ENCODE results near the gene ARMH1. TPM values are rescaled to one million over a fixed set of nuclear protein-coding genes. Genes with fewer than 3 reads are reported as not detected.

ARMH1 gene
- total RNA-seq, 1 experiment from 2014 or later = 2.8 TPM

GRCh38 chr1:44700573-44700972 is 26.1 kb downstream of the ARMH1 start:
- Histone ChIP-seq H3K9me3 (ENCODE audit: control insufficient read depth, insufficient read depth, low read depth, low read length) (no peaks in the 10 kb centered on the region), H3K4me3 (ENCODE audit: low read depth in 2 of 2, low read length in 2 of 2) (no peak overlapping the region), H3K27me3 (ENCODE audit: control insufficient read depth, insufficient read depth, low read length) (no peaks in the 10 kb centered on the region), H3K4me1 (ENCODE audit: control insufficient read depth, insufficient read depth, low read length) (no peaks in the 10 kb centered on the region), H3K36me3 (ENCODE audit: control insufficient read depth, insufficient read depth, low read length) (no peaks in the 10 kb centered on the region), H3K27ac (ENCODE audit: low read length) (no peak overlapping the region)
- no peak for TF ChIP-seq SIN3A (IDR thresholded peaks at IDR 0.05; ENCODE audit: borderline replicate concordance, insufficient read depth, low read depth, low read length)
- no peak for TF ChIP-seq TCF7L2 (IDR thresholded peaks at IDR 0.05; ENCODE audit: low read depth, low read length)
- no peak for TF ChIP-seq POLR2AphosphoS5 (IDR thresholded peaks at IDR 0.05; ENCODE audit: low read depth, low read length)
- TF ChIP-seq REST (IDR thresholded peaks at IDR 0.05; ENCODE audit: insufficient read depth in 1 of 2, low read depth in 2 of 2, low read length in 1 of 2) = no peak
- TF ChIP-seq, protein P1, sequence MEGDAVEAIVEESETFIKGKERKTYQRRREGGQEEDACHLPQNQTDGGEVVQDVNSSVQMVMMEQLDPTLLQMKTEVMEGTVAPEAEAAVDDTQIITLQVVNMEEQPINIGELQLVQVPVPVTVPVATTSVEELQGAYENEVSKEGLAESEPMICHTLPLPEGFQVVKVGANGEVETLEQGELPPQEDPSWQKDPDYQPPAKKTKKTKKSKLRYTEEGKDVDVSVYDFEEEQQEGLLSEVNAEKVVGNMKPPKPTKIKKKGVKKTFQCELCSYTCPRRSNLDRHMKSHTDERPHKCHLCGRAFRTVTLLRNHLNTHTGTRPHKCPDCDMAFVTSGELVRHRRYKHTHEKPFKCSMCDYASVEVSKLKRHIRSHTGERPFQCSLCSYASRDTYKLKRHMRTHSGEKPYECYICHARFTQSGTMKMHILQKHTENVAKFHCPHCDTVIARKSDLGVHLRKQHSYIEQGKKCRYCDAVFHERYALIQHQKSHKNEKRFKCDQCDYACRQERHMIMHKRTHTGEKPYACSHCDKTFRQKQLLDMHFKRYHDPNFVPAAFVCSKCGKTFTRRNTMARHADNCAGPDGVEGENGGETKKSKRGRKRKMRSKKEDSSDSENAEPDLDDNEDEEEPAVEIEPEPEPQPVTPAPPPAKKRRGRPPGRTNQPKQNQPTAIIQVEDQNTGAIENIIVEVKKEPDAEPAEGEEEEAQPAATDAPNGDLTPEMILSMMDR (IDR thresholded peaks at IDR 0.05) = no peak
- no TSS peak for BruUV-seq (replicated peaks)
- no peak for DNase-seq (ENCODE audit: low read depth, low spot score)
- ChIA-PET POLR2A (no interaction called here), CTCF (interaction anchor here (0.7 kb wide), 1 partner anchor 178 kb away, joined by 4 read pairs; no protein-coding TSS in a partner anchor)
- in situ Hi-C loops (cut with HindIII; ENCODE audit: low pct_unique_long_range_greater_than_20kb, low sequenced_read_pairs) = no loop called here
- intact Hi-C loops (cut with micrococcal nuclease; ENCODE audit: unreplicated experiment) = no loop called here
- no peak for ATAC-seq

GRCh38 chr1:44701141-44701573 is 26.6 kb downstream of the ARMH1 start:
- Histone ChIP-seq H3K4me1 (ENCODE audit: control insufficient read depth, insufficient read depth, low read length) (no peaks in the 10 kb centered on the region), H3K27me3 (ENCODE audit: control insufficient read depth, insufficient read depth, low read length) (no peaks in the 10 kb centered on the region), H3K27ac (ENCODE audit: low read length) (no peak overlapping the region), H3K4me3 (ENCODE audit: low read depth in 2 of 2, low read length in 2 of 2) (no peak overlapping the region), H3K36me3 (ENCODE audit: control insufficient read depth, insufficient read depth, low read length) (no peaks in the 10 kb centered on the region), H3K9me3 (ENCODE audit: control insufficient read depth, insufficient read depth, low read depth, low read length) (no peaks in the 10 kb centered on the region)
- no peak for TF ChIP-seq SIN3A (IDR thresholded peaks at IDR 0.05; ENCODE audit: borderline replicate concordance, insufficient read depth, low read depth, low read length)
- in situ Hi-C loops (cut with HindIII; ENCODE audit: low pct_unique_long_range_greater_than_20kb, low sequenced_read_pairs) = no loop called here
- intact Hi-C loops (cut with micrococcal nuclease; ENCODE audit: unreplicated experiment) = no loop called here
- ATAC-seq (no peak), DNase-seq (ENCODE audit: low read depth, low spot score) (no peak)
- no TSS peak for BruUV-seq (replicated peaks)
- CTCF ChIA-PET = interaction anchor here (0.7 kb wide), 1 partner anchor 178 kb away, joined by 4 read pairs; no protein-coding TSS in a partner anchor
- POLR2A ChIA-PET = no interaction called here

GRCh38 chr1:44705470-44705869 is 31.0 kb downstream of the ARMH1 start:
- DNase-seq (ENCODE audit: low read depth, low spot score) = no peak
- POLR2A ChIA-PET = interaction anchor here (0.6 kb wide), 1 partner anchor 40 kb away, joined by 6 read pairs; no protein-coding TSS in a partner anchor
- no peak for ATAC-seq
- H3K36me3 ChIP-seq (ENCODE audit: control insufficient read depth, insufficient read depth, low read length) = no peaks in the 10 kb centered on the region
- intact Hi-C loops (cut with micrococcal nuclease; ENCODE audit: unreplicated experiment) (no loop called here), in situ Hi-C loops (cut with HindIII; ENCODE audit: low pct_unique_long_range_greater_than_20kb, low sequenced_read_pairs) (no loop called here)
- H3K4me1 ChIP-seq (ENCODE audit: control insufficient read depth, insufficient read depth, low read length) = peaks cover 3% of the 10 kb centered on the region; the same call in 1 of the 2 replicates
- no peaks in the 10 kb centered on the region for H3K27me3 ChIP-seq (ENCODE audit: control insufficient read depth, insufficient read depth, low read length)
- TF ChIP-seq SIN3A (IDR thresholded peaks at IDR 0.05; ENCODE audit: borderline replicate concordance, insufficient read depth, low read depth, low read length) (no peak), TCF7L2 (IDR thresholded peaks at IDR 0.05; ENCODE audit: low read depth, low read length) (no peak), POLR2AphosphoS5 (IDR thresholded peaks at IDR 0.05; ENCODE audit: low read depth, low read length) (no peak), REST (IDR thresholded peaks at IDR 0.05; ENCODE audit: insufficient read depth in 1 of 2, low read depth in 2 of 2, low read length in 1 of 2) (no peak)
- TF ChIP-seq, protein P1 (IDR thresholded peaks at IDR 0.05) = no peak
- H3K27ac ChIP-seq (ENCODE audit: low read length) = no peak overlapping the region
- CTCF ChIA-PET = interaction anchor here (0.8 kb wide), 1 partner anchor 38 kb away, joined by 5 read pairs; no protein-coding TSS in a partner anchor
- no peaks in the 10 kb centered on the region for H3K9me3 ChIP-seq (ENCODE audit: control insufficient read depth, insufficient read depth, low read depth, low read length)
- no peak overlapping the region for H3K4me3 ChIP-seq (ENCODE audit: low read depth in 2 of 2, low read length in 2 of 2)
- BruUV-seq (replicated peaks) = no TSS peak
